ENCODE data around the gene LAMA2.
"Not testable (repeated sequence)": the region's sequence is repeated elsewhere in the genome, so short reads cannot be mapped to it uniquely, and the experiment has no call there.

Gene LAMA2

DNA sequence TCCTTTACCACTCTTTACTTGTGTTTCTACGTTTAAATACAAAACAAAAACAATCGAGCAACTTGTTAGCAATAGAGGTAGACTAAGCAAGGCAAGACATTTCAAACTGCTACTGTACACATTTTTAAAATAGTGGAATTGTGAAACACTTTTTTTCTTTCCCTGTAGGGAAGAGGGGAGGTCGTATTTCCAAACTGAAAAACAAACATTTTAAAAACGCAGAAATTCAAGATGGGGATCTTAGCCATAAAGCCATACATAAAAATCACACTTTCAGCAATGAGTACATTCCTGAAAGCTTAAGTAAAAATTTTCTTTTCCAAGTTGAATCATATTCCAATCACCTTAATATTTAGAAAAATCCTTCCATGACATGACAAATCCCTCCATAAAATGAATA lies 267.6 kb downstream of the LAMA2 start:
- Histone ChIP-seq H3K4me2 (ENCODE audit: low read depth, low read length) (no peak overlapping the region), H3F3A (ENCODE audit: insufficient read depth, low read length) (no peaks in the 10 kb centered on the region), H3K4me3 (ENCODE audit: low read length) (no peak overlapping the region), H3K9me3 (replicated peaks; ENCODE audit: insufficient read depth, low read length) (no peaks in the 10 kb centered on the region), H3K9me2 (replicated peaks; ENCODE audit: insufficient read depth, low read length) (no peaks in the 10 kb centered on the region), H3K27ac (ENCODE audit: low read length) (no peak overlapping the region), H3K36me3 (replicated peaks; ENCODE audit: insufficient read depth, low read length) (no peaks in the 10 kb centered on the region), H3K79me2 (ENCODE audit: low read length) (no peaks in the 10 kb centered on the region), H3K27me3 (replicated peaks; ENCODE audit: insufficient read depth, low read length) (no peaks in the 10 kb centered on the region), H3K4me1 (ENCODE audit: low read length) (no peaks in the 10 kb centered on the region), H2AFZ (ENCODE audit: low read length) (no peak overlapping the region), H3K9ac (ENCODE audit: low read length) (no peak overlapping the region), H4K20me1 (ENCODE audit: insufficient read depth, low read length) (no peaks in the 10 kb centered on the region)
- TF ChIP-seq, protein P1, sequence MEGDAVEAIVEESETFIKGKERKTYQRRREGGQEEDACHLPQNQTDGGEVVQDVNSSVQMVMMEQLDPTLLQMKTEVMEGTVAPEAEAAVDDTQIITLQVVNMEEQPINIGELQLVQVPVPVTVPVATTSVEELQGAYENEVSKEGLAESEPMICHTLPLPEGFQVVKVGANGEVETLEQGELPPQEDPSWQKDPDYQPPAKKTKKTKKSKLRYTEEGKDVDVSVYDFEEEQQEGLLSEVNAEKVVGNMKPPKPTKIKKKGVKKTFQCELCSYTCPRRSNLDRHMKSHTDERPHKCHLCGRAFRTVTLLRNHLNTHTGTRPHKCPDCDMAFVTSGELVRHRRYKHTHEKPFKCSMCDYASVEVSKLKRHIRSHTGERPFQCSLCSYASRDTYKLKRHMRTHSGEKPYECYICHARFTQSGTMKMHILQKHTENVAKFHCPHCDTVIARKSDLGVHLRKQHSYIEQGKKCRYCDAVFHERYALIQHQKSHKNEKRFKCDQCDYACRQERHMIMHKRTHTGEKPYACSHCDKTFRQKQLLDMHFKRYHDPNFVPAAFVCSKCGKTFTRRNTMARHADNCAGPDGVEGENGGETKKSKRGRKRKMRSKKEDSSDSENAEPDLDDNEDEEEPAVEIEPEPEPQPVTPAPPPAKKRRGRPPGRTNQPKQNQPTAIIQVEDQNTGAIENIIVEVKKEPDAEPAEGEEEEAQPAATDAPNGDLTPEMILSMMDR (IDR thresholded peaks at IDR 0.05; ENCODE audit: low read length): no peak
- TF ChIP-seq EZH2phosphoT487 (IDR thresholded peaks at IDR 0.05; ENCODE audit: low read length) (no peak), EZH2 (optimal IDR thresholded peaks at IDR 0.05; ENCODE audit: low read depth, low read length) (no peak)
- no peak for DNase-seq

DNA sequence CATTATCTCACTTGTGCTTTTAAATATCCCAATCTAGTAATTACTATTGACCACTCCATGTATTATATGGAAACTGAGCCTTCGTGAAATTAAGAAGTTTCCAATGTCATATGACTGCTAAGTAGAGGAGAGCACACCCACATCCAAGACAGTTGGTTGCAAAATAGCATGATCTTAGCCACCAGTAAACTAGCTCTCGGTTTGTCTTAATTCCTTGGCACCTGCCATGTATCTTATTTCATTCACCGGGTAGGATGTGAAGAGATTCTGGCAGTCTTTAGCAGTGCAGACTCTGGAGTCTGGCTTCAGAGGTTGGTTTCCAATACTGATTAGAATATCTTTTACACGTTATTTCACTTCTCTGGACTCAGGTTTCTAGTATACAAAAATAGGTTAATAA lies 270.3 kb downstream of the LAMA2 start:
- Histone ChIP-seq H3K4me3 (ENCODE audit: low read length) (no peak overlapping the region), H3K27me3 (replicated peaks; ENCODE audit: insufficient read depth, low read length) (no peaks in the 10 kb centered on the region), H3K4me2 (ENCODE audit: low read depth, low read length) (no peak overlapping the region), H3K9ac (ENCODE audit: low read length) (no peak overlapping the region), H3K4me1 (ENCODE audit: low read length) (no peaks in the 10 kb centered on the region), H3K9me2 (replicated peaks; ENCODE audit: insufficient read depth, low read length) (no peaks in the 10 kb centered on the region), H3K36me3 (replicated peaks; ENCODE audit: insufficient read depth, low read length) (no peaks in the 10 kb centered on the region), H3K9me3 (replicated peaks; ENCODE audit: insufficient read depth, low read length) (no peaks in the 10 kb centered on the region), H3K27ac (ENCODE audit: low read length) (no peak overlapping the region), H2AFZ (ENCODE audit: low read length) (no peak overlapping the region), H3F3A (ENCODE audit: insufficient read depth, low read length) (no peaks in the 10 kb centered on the region), H4K20me1 (ENCODE audit: insufficient read depth, low read length) (no peaks in the 10 kb centered on the region), H3K79me2 (ENCODE audit: low read length) (no peaks in the 10 kb centered on the region)
- TF ChIP-seq EZH2 (optimal IDR thresholded peaks at IDR 0.05; ENCODE audit: low read depth, low read length): no peak
- TF ChIP-seq, protein P1 (IDR thresholded peaks at IDR 0.05; ENCODE audit: low read length): no peak
- TF ChIP-seq EZH2phosphoT487 (IDR thresholded peaks at IDR 0.05; ENCODE audit: low read length): no peak
- DNase-seq: no peak

DNA sequence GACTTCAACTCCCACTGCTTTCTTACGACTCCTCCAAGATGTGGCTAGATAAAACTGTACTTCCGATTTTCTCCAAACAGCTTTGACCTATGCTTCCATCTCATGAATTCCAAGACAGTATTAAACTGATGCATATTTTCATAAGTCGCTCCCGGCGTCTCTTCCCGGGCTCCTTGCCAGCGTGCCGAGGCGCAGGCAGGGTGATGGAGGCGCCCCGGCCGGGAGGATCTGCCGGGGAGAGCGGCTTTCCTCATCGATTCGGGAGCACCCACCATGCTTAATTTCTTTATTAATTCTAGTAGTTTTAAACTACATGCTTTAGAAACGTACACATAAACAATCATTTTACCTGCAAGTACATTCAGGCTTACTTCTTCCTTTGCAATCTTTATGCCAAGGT lies 276.3 kb downstream of the LAMA2 start:
- not testable (repeated sequence) for DNase-seq; H3F3A ChIP-seq (ENCODE audit: insufficient read depth, low read length); H3K27me3 ChIP-seq (replicated peaks; ENCODE audit: insufficient read depth, low read length); H3K36me3 ChIP-seq (replicated peaks; ENCODE audit: insufficient read depth, low read length); H3K9me3 ChIP-seq (replicated peaks; ENCODE audit: insufficient read depth, low read length); H3K4me1 ChIP-seq (ENCODE audit: low read length); H3K9me2 ChIP-seq (replicated peaks; ENCODE audit: insufficient read depth, low read length); H3K27ac ChIP-seq (ENCODE audit: low read length); H2AFZ ChIP-seq (ENCODE audit: low read length); H3K79me2 ChIP-seq (ENCODE audit: low read length); H4K20me1 ChIP-seq (ENCODE audit: insufficient read depth, low read length); H3K9ac ChIP-seq (ENCODE audit: low read length); H3K4me3 ChIP-seq (ENCODE audit: low read length); H3K4me2 ChIP-seq (ENCODE audit: low read depth, low read length)

DNA sequence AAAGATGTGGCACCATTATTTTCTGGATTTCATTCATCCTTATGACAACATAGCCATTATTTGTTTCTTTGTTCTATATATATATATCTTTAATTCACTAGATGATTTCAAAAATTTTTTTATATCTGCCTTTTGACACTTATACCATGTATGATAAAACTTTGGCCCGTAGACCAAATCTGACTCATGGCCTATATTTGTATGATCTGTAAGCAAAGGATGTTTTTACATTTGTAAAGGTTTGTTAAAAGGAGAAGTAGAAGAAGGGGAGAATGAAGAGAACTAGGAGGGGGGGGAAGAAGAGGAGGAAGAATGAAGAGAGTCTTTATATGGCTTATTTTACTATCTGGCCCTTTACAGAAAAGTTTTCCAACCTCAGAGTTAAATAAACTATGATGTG lies 279.7 kb downstream of the LAMA2 start:
- Histone ChIP-seq H3K4me2 (ENCODE audit: low read depth, low read length) (no peak overlapping the region), H3K27ac (ENCODE audit: low read length) (no peak overlapping the region), H3K9me2 (replicated peaks; ENCODE audit: insufficient read depth, low read length) (no peaks in the 10 kb centered on the region), H2AFZ (ENCODE audit: low read length) (no peak overlapping the region), H3K4me3 (ENCODE audit: low read length) (no peak overlapping the region), H3K9ac (ENCODE audit: low read length) (no peak overlapping the region), H3F3A (ENCODE audit: insufficient read depth, low read length) (no peaks in the 10 kb centered on the region), H3K27me3 (replicated peaks; ENCODE audit: insufficient read depth, low read length) (no peaks in the 10 kb centered on the region), H3K36me3 (replicated peaks; ENCODE audit: insufficient read depth, low read length) (no peaks in the 10 kb centered on the region), H4K20me1 (ENCODE audit: insufficient read depth, low read length) (no peaks in the 10 kb centered on the region), H3K79me2 (ENCODE audit: low read length) (no peaks in the 10 kb centered on the region), H3K9me3 (replicated peaks; ENCODE audit: insufficient read depth, low read length) (no peaks in the 10 kb centered on the region), H3K4me1 (ENCODE audit: low read length) (no peaks in the 10 kb centered on the region)
- TF ChIP-seq EZH2 (optimal IDR thresholded peaks at IDR 0.05; ENCODE audit: low read depth, low read length) (no peak), EZH2phosphoT487 (IDR thresholded peaks at IDR 0.05; ENCODE audit: low read length) (no peak)
- TF ChIP-seq, protein P1 (IDR thresholded peaks at IDR 0.05; ENCODE audit: low read length): no peak
- no peak for DNase-seq
